ENCODE data around the gene TOMM6. TPM values are rescaled to one million over a fixed set of nuclear protein-coding genes. Genes with fewer than 3 reads are reported as not detected.

The TOMM6 gene
- total RNA-seq, 1 experiment from 2014 or later, result 142 TPM

GRCh38 chr6:41780551-41781365 lies 6.7 kb upstream of the TOMM6 start, which contains the start of gene PRICKLE4:
PRICKLE4 (plus strand) TSS chr6:41780782; CDS start chr6:41783474, 2,692 bp downstream.
- Histone ChIP-seq H3K4me2 (ENCODE audit: low read length) (peak within 1 kb of the TSS; percentile 99), H2AFZ (ENCODE audit: low read length) (peak within 1 kb of the TSS; percentile 99), H3K9ac (ENCODE audit: low read length) (peak within 1 kb of the TSS; percentile 67), H3K4me3 (ENCODE audit: low read length) (peak within 1 kb of the TSS; percentile 93), H4K20me1 (ENCODE audit: low read length) (no peaks in the 10 kb centered on the region), H3K9me2 (replicated peaks; ENCODE audit: low read length) (no peaks in the 10 kb centered on the region), H3K27ac (ENCODE audit: low read length) (no peak within 1 kb of the TSS), H3F3A (ENCODE audit: low read length, unreplicated experiment) (no peaks in the 10 kb centered on the region), H3K36me3 (ENCODE audit: low read depth, low read length) (no peaks in the 10 kb centered on the region; the same call in 1 of the 2 replicates), H3K4me1 (ENCODE audit: insufficient read depth, low read length) (peaks cover 18% of the 10 kb centered on the region), H3K79me2 (ENCODE audit: low read length) (peaks cover 6% of the 10 kb centered on the region; the same call in 1 of the 2 replicates), H3K9me3 (ENCODE audit: low read length) (no peaks in the 10 kb centered on the region), H3K27me3 (ENCODE audit: low read length) (no peaks in the 10 kb centered on the region)
- ATAC-seq, result peak; percentile 18
- ChIA-PET CTCF (interaction anchor here (0.5 kb wide), 1 partner anchor 26 kb away, joined by 4 read pairs; no protein-coding TSS in a partner anchor), POLR2A (ENCODE audit: unreplicated experiment) (interaction anchor here (0.5 kb wide), 1 partner anchor 144 kb away, joined by 3 read pairs; no protein-coding TSS in a partner anchor)
- intact Hi-C loops (cut with micrococcal nuclease), result loop anchor here (1.0 to 10.0 kb wide), 2 partner anchors 264 to 444 kb away; no protein-coding TSS in a partner anchor
- no TSS peak for BruUV-seq (replicated peaks)
- TF ChIP-seq EZH2phosphoT487 (IDR thresholded peaks at IDR 0.05; ENCODE audit: borderline replicate concordance, low read length) (no peak), EZH2 (IDR thresholded peaks at IDR 0.05; ENCODE audit: low read length, unreplicated experiment) (no peak)
- TF ChIP-seq, protein P1, sequence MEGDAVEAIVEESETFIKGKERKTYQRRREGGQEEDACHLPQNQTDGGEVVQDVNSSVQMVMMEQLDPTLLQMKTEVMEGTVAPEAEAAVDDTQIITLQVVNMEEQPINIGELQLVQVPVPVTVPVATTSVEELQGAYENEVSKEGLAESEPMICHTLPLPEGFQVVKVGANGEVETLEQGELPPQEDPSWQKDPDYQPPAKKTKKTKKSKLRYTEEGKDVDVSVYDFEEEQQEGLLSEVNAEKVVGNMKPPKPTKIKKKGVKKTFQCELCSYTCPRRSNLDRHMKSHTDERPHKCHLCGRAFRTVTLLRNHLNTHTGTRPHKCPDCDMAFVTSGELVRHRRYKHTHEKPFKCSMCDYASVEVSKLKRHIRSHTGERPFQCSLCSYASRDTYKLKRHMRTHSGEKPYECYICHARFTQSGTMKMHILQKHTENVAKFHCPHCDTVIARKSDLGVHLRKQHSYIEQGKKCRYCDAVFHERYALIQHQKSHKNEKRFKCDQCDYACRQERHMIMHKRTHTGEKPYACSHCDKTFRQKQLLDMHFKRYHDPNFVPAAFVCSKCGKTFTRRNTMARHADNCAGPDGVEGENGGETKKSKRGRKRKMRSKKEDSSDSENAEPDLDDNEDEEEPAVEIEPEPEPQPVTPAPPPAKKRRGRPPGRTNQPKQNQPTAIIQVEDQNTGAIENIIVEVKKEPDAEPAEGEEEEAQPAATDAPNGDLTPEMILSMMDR (conservative IDR thresholded peaks at IDR 0.05; ENCODE audit: low read depth, low read length), result no peak
- peak; percentile 35 for DNase-seq

GRCh38 chr6:41781366-41781730 lies 6.1 kb upstream of the TOMM6 start:
- ATAC-seq, result peak; percentile 30
- intact Hi-C loops (cut with micrococcal nuclease), result loop anchor here (10.0 kb wide), 1 partner anchor 443 kb away; no protein-coding TSS in a partner anchor

More at GRCh38 chr6:41781366-41781730, 6.1 kb upstream of the TOMM6 start:
- CTCF ChIA-PET, result no interaction called here
- TF ChIP-seq EZH2 (IDR thresholded peaks at IDR 0.05; ENCODE audit: low read length, unreplicated experiment) (no peak), EZH2phosphoT487 (IDR thresholded peaks at IDR 0.05; ENCODE audit: borderline replicate concordance, low read length) (no peak)
- TF ChIP-seq, protein P1 (conservative IDR thresholded peaks at IDR 0.05; ENCODE audit: low read depth, low read length), result no peak
- H3K4me3 ChIP-seq (ENCODE audit: low read length), result peak overlapping the region; percentile 93
- H3K9ac ChIP-seq (ENCODE audit: low read length), result no peak overlapping the region
- peak overlapping the region; percentile 99 for H2AFZ ChIP-seq (ENCODE audit: low read length)
- BruUV-seq (replicated peaks), result TSS peak; percentile 36
- peak overlapping the region; percentile 99 for H3K4me2 ChIP-seq (ENCODE audit: low read length)
- peak; percentile 33 for DNase-seq
- H3K27ac ChIP-seq (ENCODE audit: low read length), result no peak overlapping the region
- H3K36me3 ChIP-seq (ENCODE audit: low read depth, low read length), result no peaks in the 10 kb centered on the region
- POLR2A ChIA-PET (ENCODE audit: unreplicated experiment), result interaction anchor here (0.5 kb wide), 1 partner anchor 145 kb away, joined by 3 read pairs; no protein-coding TSS in a partner anchor
- no peaks in the 10 kb centered on the region for H4K20me1 ChIP-seq (ENCODE audit: low read length)
- peaks cover 22% of the 10 kb centered on the region for H3K4me1 ChIP-seq (ENCODE audit: insufficient read depth, low read length)
- no peaks in the 10 kb centered on the region for H3K9me2 ChIP-seq (replicated peaks; ENCODE audit: low read length)
- no peaks in the 10 kb centered on the region for H3K9me3 ChIP-seq (ENCODE audit: low read length)
- H3F3A ChIP-seq (ENCODE audit: low read length, unreplicated experiment), result no peaks in the 10 kb centered on the region
- H3K27me3 ChIP-seq (ENCODE audit: low read length), result no peaks in the 10 kb centered on the region
- peaks cover 6% of the 10 kb centered on the region; the same call in 1 of the 2 replicates for H3K79me2 ChIP-seq (ENCODE audit: low read length)
